GM23338 (cell line): Measurements from ENCODE around the gene WNK2.

ENCODE experiments used
- CREB1 ChIP-seq: fragments of 250-450 bp; sonication (Bioruptor Pico); IDR thresholded peaks from 2 replicates; pipeline ENCODE4 v1.5.0; 2020; ENCODE audit warnings: low read depth, mild to moderate bottlenecking, moderate library complexity
- CTCF ChIP-seq, 2 experiments: fragments of 200-600 bp in 1 of 2; sonication (generic) in 1 of 2; conservative IDR thresholded peaks; 2 replicates each; pipeline versions ENCODE4 v1.5.1 to v1.6.1; 2016 to 2017; ENCODE audit warnings: antibody characterized with exemption in 2 of 2, low read depth in 2 of 2, mild to moderate bottlenecking in 2 of 2, moderate library complexity in 1 of 2
- EZH2 ChIP-seq: fragments of 200-600 bp; sonication (generic); IDR thresholded peaks from one replicate; pipeline ENCODE4 v1.8.0; 2017; ENCODE audit warnings: antibody characterized with exemption, mild to moderate bottlenecking, low read depth; ENCODE audit not compliant: unreplicated experiment
- EZH2phosphoT487 ChIP-seq: fragments of 200-600 bp; sonication (generic); IDR thresholded peaks from one replicate; pipeline ENCODE4 v1.8.1; 2018; ENCODE audit warnings: antibody characterized with exemption; ENCODE audit not compliant: unreplicated experiment
- POLR2AphosphoS5 ChIP-seq: IDR thresholded peaks from 2 replicates; pipeline ENCODE4 v1.6.1; 2016; ENCODE audit warnings: antibody characterized with exemption, low read depth
- STAT1 ChIP-seq: IDR thresholded peaks from one replicate; pipeline ENCODE4 v1.6.1; 2016; ENCODE audit warnings: antibody characterized with exemption; ENCODE audit not compliant: unreplicated experiment
- TF ChIP-seq, protein P1 (sequence below): IDR thresholded peaks from one replicate; pipeline ENCODE4 v1.6.1; 2018; ENCODE audit warnings: antibody characterized with exemption; ENCODE audit not compliant: unreplicated experiment
- TF ChIP-seq, protein P2 (sequence below): fragments of 250-450 bp; sonication (Bioruptor Pico); IDR thresholded peaks from 2 replicates; pipeline ENCODE4 v1.5.0; 2020; ENCODE audit warnings: mild to moderate bottlenecking, moderate library complexity

DNA sequence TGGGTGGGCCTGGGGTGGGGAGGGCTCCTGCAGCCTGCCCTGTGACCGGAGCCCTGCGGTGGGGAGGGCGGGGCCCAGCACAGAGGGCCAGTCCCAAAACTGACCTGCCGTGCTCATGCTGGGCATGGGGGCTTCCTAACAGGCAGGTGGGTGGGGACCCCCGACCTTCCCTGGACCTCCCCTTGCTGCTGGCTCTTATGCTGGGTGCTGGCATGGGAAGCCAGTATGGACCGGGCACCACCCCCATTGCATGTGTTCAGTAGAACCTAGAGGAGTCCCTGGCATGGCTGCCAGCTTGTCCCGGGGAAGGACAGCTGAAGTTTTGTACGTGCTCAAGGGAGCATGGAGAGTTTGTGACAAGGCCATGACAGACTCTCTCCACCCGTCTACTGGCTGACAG is 37.1 kb downstream of the WNK2 start:
- TF ChIP-seq CTCF (conservative IDR thresholded peaks at IDR 0.05; ENCODE audit: low read depth in 2 of 2) (no peak), EZH2phosphoT487 (no peak), POLR2AphosphoS5 (no peak), EZH2 (no peak), CREB1 (CRISPR knock-in tag) (no peak), STAT1 (no peak)
- TF ChIP-seq, protein P1, sequence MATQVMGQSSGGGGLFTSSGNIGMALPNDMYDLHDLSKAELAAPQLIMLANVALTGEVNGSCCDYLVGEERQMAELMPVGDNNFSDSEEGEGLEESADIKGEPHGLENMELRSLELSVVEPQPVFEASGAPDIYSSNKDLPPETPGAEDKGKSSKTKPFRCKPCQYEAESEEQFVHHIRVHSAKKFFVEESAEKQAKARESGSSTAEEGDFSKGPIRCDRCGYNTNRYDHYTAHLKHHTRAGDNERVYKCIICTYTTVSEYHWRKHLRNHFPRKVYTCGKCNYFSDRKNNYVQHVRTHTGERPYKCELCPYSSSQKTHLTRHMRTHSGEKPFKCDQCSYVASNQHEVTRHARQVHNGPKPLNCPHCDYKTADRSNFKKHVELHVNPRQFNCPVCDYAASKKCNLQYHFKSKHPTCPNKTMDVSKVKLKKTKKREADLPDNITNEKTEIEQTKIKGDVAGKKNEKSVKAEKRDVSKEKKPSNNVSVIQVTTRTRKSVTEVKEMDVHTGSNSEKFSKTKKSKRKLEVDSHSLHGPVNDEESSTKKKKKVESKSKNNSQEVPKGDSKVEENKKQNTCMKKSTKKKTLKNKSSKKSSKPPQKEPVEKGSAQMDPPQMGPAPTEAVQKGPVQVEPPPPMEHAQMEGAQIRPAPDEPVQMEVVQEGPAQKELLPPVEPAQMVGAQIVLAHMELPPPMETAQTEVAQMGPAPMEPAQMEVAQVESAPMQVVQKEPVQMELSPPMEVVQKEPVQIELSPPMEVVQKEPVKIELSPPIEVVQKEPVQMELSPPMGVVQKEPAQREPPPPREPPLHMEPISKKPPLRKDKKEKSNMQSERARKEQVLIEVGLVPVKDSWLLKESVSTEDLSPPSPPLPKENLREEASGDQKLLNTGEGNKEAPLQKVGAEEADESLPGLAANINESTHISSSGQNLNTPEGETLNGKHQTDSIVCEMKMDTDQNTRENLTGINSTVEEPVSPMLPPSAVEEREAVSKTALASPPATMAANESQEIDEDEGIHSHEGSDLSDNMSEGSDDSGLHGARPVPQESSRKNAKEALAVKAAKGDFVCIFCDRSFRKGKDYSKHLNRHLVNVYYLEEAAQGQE, result no peak
- TF ChIP-seq, protein P2, sequence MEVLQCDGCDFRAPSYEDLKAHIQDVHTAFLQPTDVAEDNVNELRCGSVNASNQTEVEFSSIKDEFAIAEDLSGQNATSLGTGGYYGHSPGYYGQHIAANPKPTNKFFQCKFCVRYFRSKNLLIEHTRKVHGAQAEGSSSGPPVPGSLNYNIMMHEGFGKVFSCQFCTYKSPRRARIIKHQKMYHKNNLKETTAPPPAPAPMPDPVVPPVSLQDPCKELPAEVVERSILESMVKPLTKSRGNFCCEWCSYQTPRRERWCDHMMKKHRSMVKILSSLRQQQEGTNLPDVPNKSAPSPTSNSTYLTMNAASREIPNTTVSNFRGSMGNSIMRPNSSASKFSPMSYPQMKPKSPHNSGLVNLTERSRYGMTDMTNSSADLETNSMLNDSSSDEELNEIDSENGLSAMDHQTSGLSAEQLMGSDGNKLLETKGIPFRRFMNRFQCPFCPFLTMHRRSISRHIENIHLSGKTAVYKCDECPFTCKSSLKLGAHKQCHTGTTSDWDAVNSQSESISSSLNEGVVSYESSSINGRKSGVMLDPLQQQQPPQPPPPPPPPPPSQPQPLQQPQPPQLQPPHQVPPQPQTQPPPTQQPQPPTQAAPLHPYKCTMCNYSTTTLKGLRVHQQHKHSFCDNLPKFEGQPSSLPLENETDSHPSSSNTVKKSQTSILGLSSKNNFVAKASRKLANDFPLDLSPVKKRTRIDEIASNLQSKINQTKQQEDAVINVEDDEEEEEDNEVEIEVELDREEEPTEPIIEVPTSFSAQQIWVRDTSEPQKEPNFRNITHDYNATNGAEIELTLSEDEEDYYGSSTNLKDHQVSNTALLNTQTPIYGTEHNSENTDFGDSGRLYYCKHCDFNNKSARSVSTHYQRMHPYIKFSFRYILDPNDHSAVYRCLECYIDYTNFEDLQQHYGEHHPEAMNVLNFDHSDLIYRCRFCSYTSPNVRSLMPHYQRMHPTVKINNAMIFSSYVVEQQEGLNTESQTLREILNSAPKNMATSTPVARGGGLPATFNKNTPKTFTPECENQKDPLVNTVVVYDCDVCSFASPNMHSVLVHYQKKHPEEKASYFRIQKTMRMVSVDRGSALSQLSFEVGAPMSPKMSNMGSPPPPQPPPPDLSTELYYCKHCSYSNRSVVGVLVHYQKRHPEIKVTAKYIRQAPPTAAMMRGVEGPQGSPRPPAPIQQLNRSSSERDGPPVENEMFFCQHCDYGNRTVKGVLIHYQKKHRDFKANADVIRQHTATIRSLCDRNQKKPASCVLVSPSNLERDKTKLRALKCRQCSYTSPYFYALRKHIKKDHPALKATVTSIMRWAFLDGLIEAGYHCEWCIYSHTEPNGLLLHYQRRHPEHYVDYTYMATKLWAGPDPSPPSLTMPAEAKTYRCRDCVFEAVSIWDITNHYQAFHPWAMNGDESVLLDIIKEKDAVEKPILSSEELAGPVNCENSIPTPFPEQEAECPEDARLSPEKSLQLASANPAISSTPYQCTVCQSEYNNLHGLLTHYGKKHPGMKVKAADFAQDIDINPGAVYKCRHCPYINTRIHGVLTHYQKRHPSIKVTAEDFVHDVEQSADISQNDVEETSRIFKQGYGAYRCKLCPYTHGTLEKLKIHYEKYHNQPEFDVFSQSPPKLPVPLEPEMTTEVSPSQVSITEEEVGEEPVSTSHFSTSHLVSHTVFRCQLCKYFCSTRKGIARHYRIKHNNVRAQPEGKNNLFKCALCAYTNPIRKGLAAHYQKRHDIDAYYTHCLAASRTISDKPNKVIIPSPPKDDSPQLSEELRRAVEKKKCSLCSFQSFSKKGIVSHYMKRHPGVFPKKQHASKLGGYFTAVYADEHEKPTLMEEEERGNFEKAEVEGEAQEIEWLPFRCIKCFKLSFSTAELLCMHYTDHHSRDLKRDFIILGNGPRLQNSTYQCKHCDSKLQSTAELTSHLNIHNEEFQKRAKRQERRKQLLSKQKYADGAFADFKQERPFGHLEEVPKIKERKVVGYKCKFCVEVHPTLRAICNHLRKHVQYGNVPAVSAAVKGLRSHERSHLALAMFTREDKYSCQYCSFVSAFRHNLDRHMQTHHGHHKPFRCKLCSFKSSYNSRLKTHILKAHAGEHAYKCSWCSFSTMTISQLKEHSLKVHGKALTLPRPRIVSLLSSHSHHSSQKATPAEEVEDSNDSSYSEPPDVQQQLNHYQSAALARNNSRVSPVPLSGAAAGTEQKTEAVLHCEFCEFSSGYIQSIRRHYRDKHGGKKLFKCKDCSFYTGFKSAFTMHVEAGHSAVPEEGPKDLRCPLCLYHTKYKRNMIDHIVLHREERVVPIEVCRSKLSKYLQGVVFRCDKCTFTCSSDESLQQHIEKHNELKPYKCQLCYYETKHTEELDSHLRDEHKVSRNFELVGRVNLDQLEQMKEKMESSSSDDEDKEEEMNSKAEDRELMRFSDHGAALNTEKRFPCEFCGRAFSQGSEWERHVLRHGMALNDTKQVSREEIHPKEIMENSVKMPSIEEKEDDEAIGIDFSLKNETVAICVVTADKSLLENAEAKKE (CRISPR knock-in tag), result no peak
